A549 (cell line): ENCODE results near the gene C8A.

Experiments used
- CHD2 ChIP-seq: fragments of 150-350 bp; IDR thresholded peaks from 2 replicates; pipeline ENCODE4 v1.6.1; 2014; ENCODE audit warnings: low read length; ENCODE audit not compliant: partially characterized antibody
- CHD4 ChIP-seq: fragments of 200-600 bp; sonication (generic); IDR thresholded peaks from 2 replicates; pipeline ENCODE4 v1.6.1; 2016; ENCODE audit warnings: antibody characterized with exemption, mild to moderate bottlenecking, borderline replicate concordance
- CTCF ChIP-seq: fragments of >200 bp; sonication (Bioruptor Twin); formaldehyde crosslinking; IDR thresholded peaks from 3 replicates; pipeline ENCODE4 v1.5.1; 2016
- E2F6 ChIP-seq: IDR thresholded peaks from 2 replicates; pipeline ENCODE4 v1.6.1; 2012; ENCODE audit warnings: low read depth, borderline replicate concordance
- HOXA7 ChIP-seq: fragments of 250-450 bp; sonication (Bioruptor Pico); IDR thresholded peaks from 2 replicates; pipeline ENCODE4 v1.5.0; 2020; ENCODE audit warnings: mild to moderate bottlenecking, moderate library complexity
- MAX ChIP-seq: IDR thresholded peaks from 2 replicates; pipeline ENCODE4 v1.6.1; 2012
- NFE2L2 ChIP-seq: fragments of 150-350 bp; conservative IDR thresholded peaks from 2 replicates; pipeline ENCODE4 v1.6.1; 2014; ENCODE audit warnings: low read length
- RAD21 ChIP-seq, 2 experiments: fragments of >200 bp in 1 of 2; sonication (Bioruptor Twin) in 1 of 2; formaldehyde crosslinking in 1 of 2; IDR thresholded peaks in 1 of 2; conservative IDR thresholded peaks in 1 of 2; 2 replicates in 1 of 2; 3 replicates in 1 of 2; pipeline ENCODE4 v1.6.1; 2012 to 2018; ENCODE audit warnings: inconsistent platforms in 1 of 2
- RFX5 ChIP-seq: fragments of 450-650 bp; IDR thresholded peaks from 2 replicates; pipeline ENCODE4 v1.7.1; 2014; ENCODE audit warnings: antibody characterized with exemption, mild to moderate bottlenecking, moderate library complexity
- SMC3 ChIP-seq: fragments of >200 bp; sonication (Bioruptor Twin); formaldehyde crosslinking; IDR thresholded peaks from 3 replicates; pipeline ENCODE4 v1.6.1; 2018; ENCODE audit warnings: inconsistent platforms
- USF2 ChIP-seq: fragments of 450-650 bp; IDR thresholded peaks from 2 replicates; pipeline ENCODE4 v1.6.1; 2014; ENCODE audit warnings: antibody characterized with exemption
- ZFP36 ChIP-seq: fragments of 450-650 bp; IDR thresholded peaks from 2 replicates; pipeline ENCODE4 v1.6.1; 2014; ENCODE audit warnings: borderline replicate concordance; ENCODE audit not compliant: partially characterized antibody
- TF ChIP-seq, protein P1 (sequence below): IDR thresholded peaks from 2 replicates; pipeline ENCODE4 v1.6.1; 2012

GRCh38 chr1:56923201-56923600 is 68.6 kb downstream of the C8A start:
- TF ChIP-seq CHD4, result no peak
- no peak for TF ChIP-seq SMC3
- TF ChIP-seq ZFP36, result no peak
- no peak for TF ChIP-seq CTCF
- TF ChIP-seq USF2, result no peak
- TF ChIP-seq RAD21 (conservative IDR thresholded peaks at IDR 0.05 in 1 of 2, IDR thresholded peaks at IDR 0.05 in 1 of 2), result no peak
- no peak for TF ChIP-seq HOXA7
- no peak for TF ChIP-seq RFX5
- TF ChIP-seq, protein P1, sequence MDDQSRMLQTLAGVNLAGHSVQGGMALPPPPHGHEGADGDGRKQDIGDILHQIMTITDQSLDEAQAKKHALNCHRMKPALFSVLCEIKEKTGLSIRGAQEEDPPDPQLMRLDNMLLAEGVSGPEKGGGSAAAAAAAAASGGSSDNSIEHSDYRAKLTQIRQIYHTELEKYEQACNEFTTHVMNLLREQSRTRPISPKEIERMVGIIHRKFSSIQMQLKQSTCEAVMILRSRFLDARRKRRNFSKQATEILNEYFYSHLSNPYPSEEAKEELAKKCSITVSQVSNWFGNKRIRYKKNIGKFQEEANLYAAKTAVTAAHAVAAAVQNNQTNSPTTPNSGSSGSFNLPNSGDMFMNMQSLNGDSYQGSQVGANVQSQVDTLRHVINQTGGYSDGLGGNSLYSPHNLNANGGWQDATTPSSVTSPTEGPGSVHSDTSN, result no peak
- no peak for TF ChIP-seq CHD2
- no peak for TF ChIP-seq NFE2L2
- TF ChIP-seq E2F6, result no peak
- TF ChIP-seq MAX, result no peak
